IMR-90 (cell line): ENCODE results near the gene OR51S1. TPM values are rescaled to one million over a fixed set of nuclear protein-coding genes. Genes with fewer than 3 reads are reported as not detected.

Experiments
- ATAC-seq: fragments of 200-7000 bp; cut with Tn5 transposase; 2 replicates; pipeline ENCODE4 v1.9.1; 2020; ENCODE audit warnings: low read depth, mild to moderate bottlenecking, moderate library complexity
- BruUV-seq: library from RNA; stranded (reverse); fragments of 400-500 nt; replicated peaks from 2 replicates; lab custom pipeline; 2021; lab: Mats Ljungman, UMichigan
- CTCF ChIA-PET: fragments of 300-600 bp; formaldehyde crosslinking; extraction: SDS; loops from one replicate; lab custom pipeline; 2021; ENCODE audit warnings: antibody characterized with exemption; lab: Yijun Ruan, JAX
- POLR2A ChIA-PET: fragments of 300-600 bp; sonication (Branson Sonifier 250); formaldehyde crosslinking; loops from one replicate; lab custom pipeline; 2022; ENCODE audit warnings: antibody characterized with exemption; ENCODE audit not compliant: unreplicated experiment; lab: Charles Lee
- DNase-seq: peaks from one replicate; pipeline ENCODE4 v3.0.0; 2013
- H2AFZ ChIP-seq: replicated peaks from 2 replicates; pipeline ENCODE3; 2013; ENCODE audit warnings: low read length, mild to moderate bottlenecking; ENCODE audit not compliant: poor library complexity
- H2AK5ac ChIP-seq: 2 replicates; pipeline ENCODE4 v1.6.1; 2013; ENCODE audit warnings: low read depth, low read length, inconsistent platforms
- H2AK9ac ChIP-seq: replicated peaks from 2 replicates; pipeline ENCODE3; 2013; ENCODE audit warnings: mild to moderate bottlenecking, low read depth, low read length, moderate library complexity; ENCODE audit not compliant: poor library complexity
- H2BK120ac ChIP-seq: 2 replicates; pipeline ENCODE4 v1.6.1; 2013; ENCODE audit warnings: low read depth, low read length, inconsistent platforms
- H2BK15ac ChIP-seq: 3 replicates; pipeline ENCODE4 v1.6.1; 2013; ENCODE audit warnings: low read depth, low read length, inconsistent platforms
- H2BK20ac ChIP-seq: 2 replicates; pipeline ENCODE4 v1.6.1; 2013; ENCODE audit warnings: low read depth, mild to moderate bottlenecking, inconsistent platforms, low read length, moderate library complexity
- H2BK5ac ChIP-seq: 2 replicates; pipeline ENCODE4 v1.6.1; 2013; ENCODE audit warnings: mild to moderate bottlenecking, low read depth, low read length, inconsistent platforms; ENCODE audit not compliant: poor library complexity, severe bottlenecking
- H3K14ac ChIP-seq: replicated peaks from 2 replicates; pipeline ENCODE4 v1.6.1; 2013; ENCODE audit warnings: low read depth, low read length, inconsistent platforms
- H3K18ac ChIP-seq: 2 replicates; pipeline ENCODE4 v1.6.1; 2013; ENCODE audit warnings: low read depth, low read length, control low read depth
- H3K23ac ChIP-seq: 2 replicates; pipeline ENCODE4 v1.6.1; 2013; ENCODE audit warnings: low read depth, low read length, inconsistent platforms
- H3K27ac ChIP-seq: 2 replicates; pipeline ENCODE4 v1.5.1; 2013; ENCODE audit warnings: mild to moderate bottlenecking, control low read depth, low read length; ENCODE audit not compliant: insufficient read depth
- H3K27me3 ChIP-seq: 2 replicates; pipeline ENCODE4 v1.6.1; 2013; ENCODE audit warnings: low read length; ENCODE audit not compliant: control insufficient read depth, insufficient read depth
- H3K36me3 ChIP-seq: 2 replicates; pipeline ENCODE4 v1.6.1; 2013; ENCODE audit warnings: low read length, mixed read lengths; ENCODE audit not compliant: control insufficient read depth, insufficient read depth
- H3K4ac ChIP-seq: 2 replicates; pipeline ENCODE4 v1.6.1; 2013; ENCODE audit warnings: low read depth, low read length, inconsistent platforms
- H3K4me1 ChIP-seq: 2 replicates; pipeline ENCODE4 v1.6.1; 2013; ENCODE audit warnings: low read length, mixed read lengths; ENCODE audit not compliant: control insufficient read depth, insufficient read depth
- H3K4me2 ChIP-seq: 2 replicates; pipeline ENCODE4 v1.6.1; 2013; ENCODE audit warnings: low read depth, mild to moderate bottlenecking, control low read depth, low read length, moderate library complexity
- H3K4me3 ChIP-seq: 2 replicates; pipeline ENCODE4 v1.5.1; 2013; ENCODE audit warnings: low read depth, mild to moderate bottlenecking, control low read depth, low read length, moderate library complexity; ENCODE audit not compliant: insufficient read depth
- H3K56ac ChIP-seq: 2 replicates; pipeline ENCODE4 v1.6.1; 2013; ENCODE audit warnings: low read length, inconsistent platforms; ENCODE audit not compliant: insufficient read depth; ENCODE audit errors: extremely low read depth
- H3K79me1 ChIP-seq, 2 experiments: 2 replicates each; pipeline ENCODE4 v1.6.1; 2013; ENCODE audit warnings: low read length in 2 of 2, inconsistent platforms in 1 of 2, low read depth in 1 of 2
- H3K9ac ChIP-seq: 2 replicates; pipeline ENCODE4 v1.6.1; 2013; ENCODE audit warnings: low read depth, low read length, control low read depth
- H3K9me1 ChIP-seq: 2 replicates; pipeline ENCODE4 v1.6.1; 2013; ENCODE audit warnings: low read length, inconsistent platforms; ENCODE audit not compliant: insufficient read depth
- H3K9me3 ChIP-seq: 2 replicates; pipeline ENCODE4 v1.6.1; 2013; ENCODE audit warnings: low read length; ENCODE audit not compliant: control insufficient read depth, insufficient read depth
- H4K20me1 ChIP-seq: 2 replicates; pipeline ENCODE4 v1.6.1; 2013; ENCODE audit warnings: low read length, inconsistent platforms; ENCODE audit not compliant: insufficient read depth
- H4K5ac ChIP-seq: 2 replicates; pipeline ENCODE4 v1.6.1; 2013; ENCODE audit warnings: mild to moderate bottlenecking, low read depth, low read length, control low read depth
- H4K8ac ChIP-seq, 2 experiments: 2 replicates each; pipeline ENCODE4 v1.6.1; 2013; ENCODE audit warnings: low read depth in 2 of 2, low read length in 2 of 2, control low read depth in 1 of 2, inconsistent platforms in 1 of 2
- H4K91ac ChIP-seq: 2 replicates; pipeline ENCODE4 v1.6.1; 2013; ENCODE audit warnings: low read depth, low read length, inconsistent platforms; ENCODE audit not compliant: insufficient read depth
- ELK1 ChIP-seq: fragments of 150-350 bp; IDR thresholded peaks from 2 replicates; pipeline ENCODE4 v1.6.1; 2016; ENCODE audit warnings: low read depth, mild to moderate bottlenecking, low read length, moderate library complexity, borderline replicate concordance
- MAZ ChIP-seq: IDR thresholded peaks from 2 replicates; pipeline ENCODE4 v1.6.1; 2012; ENCODE audit warnings: low read depth, mild to moderate bottlenecking, low read length, improper control_type of control experiment, moderate library complexity, borderline replicate concordance
- MXI1 ChIP-seq: IDR thresholded peaks from 2 replicates; pipeline ENCODE4 v1.6.1; 2012; ENCODE audit warnings: low read depth, mild to moderate bottlenecking, low read length, moderate library complexity, borderline replicate concordance
- NFE2L2 ChIP-seq: fragments of 150-350 bp; IDR thresholded peaks from 2 replicates; pipeline ENCODE4 v1.6.1; 2016; ENCODE audit warnings: low read depth, mild to moderate bottlenecking, low read length
- RCOR1 ChIP-seq: IDR thresholded peaks from 2 replicates; pipeline ENCODE4 v1.6.1; 2012; ENCODE audit warnings: mild to moderate bottlenecking, low read length, improper control_type of control experiment; ENCODE audit not compliant: insufficient replicate concordance
- WGBS, 2 experiments: methylation state at CpG; one replicate each; pipeline versions ENCODE4 v1.1.5 to v1.1.7; 2013; ENCODE audit warnings: missing lambda C conversion rate in 2 of 2; ENCODE audit not compliant: insufficient read length in 1 of 2; ENCODE audit errors: extremely low coverage in 2 of 2; 5-methylcytosine and 5-hydroxymethylcytosine counted together
- dilution Hi-C: fragments of 300-500 bp; cut with HindIII; formaldehyde crosslinking; loops from one replicate; pipeline ENCODE4 v1.14.3; 2018; ENCODE audit warnings: low sequenced_read_pairs; ENCODE audit not compliant: unreplicated experiment
- in situ Hi-C: fragments of 300-500 bp; cut with MboI; formaldehyde crosslinking; loops from 3 replicates; pipeline ENCODE4 v1.14.3; 2019; ENCODE audit warnings: low sequenced_read_pairs, inconsistent platforms, mixed read lengths
- intact Hi-C: fragments of 100-400 bp; cut with micrococcal nuclease; formaldehyde crosslinking; loops from 2 replicates; pipeline ENCODE4 v1.10.0; 2022
- polyA plus RNA-seq, 3 experiments: library from polyadenylated mRNA; depleted of rRNA; stranded (reverse); fragments of >200 nt; gene quantifications; 2 replicates each; pipeline ENCODE4 v1.2.3, GENCODE V29; 2012; ENCODE audit warnings: low replicate concordance in 1 of 3
- total RNA-seq: library from RNA; depleted of rRNA; stranded (reverse); fragments of >200 nt; gene quantifications from 2 replicates; pipeline ENCODE4 v1.2.3, GENCODE V29; 2012

Gene OR51S1
- total and polyA plus RNA-seq, 2 of the 4 experiments (the other 2 are of a cell fraction), result not detected

- Histone ChIP-seq H3K14ac (no peak within 1 kb of the TSS), H3K4ac (no peak within 1 kb of the TSS), H3K56ac (no peak within 1 kb of the TSS), H3K4me2 (no peak within 1 kb of the TSS), H4K20me1 (no peaks in the 10 kb centered on the region), H3K18ac (no peak within 1 kb of the TSS), H4K5ac (no peak within 1 kb of the TSS), H2BK15ac (no peak within 1 kb of the TSS), H3K4me3 (no peak within 1 kb of the TSS), H2AK5ac (no peak within 1 kb of the TSS), H2BK5ac (no peak within 1 kb of the TSS), H3K9me1 (no peaks in the 10 kb centered on the region; the same call in 1 of the 2 replicates), H3K79me1 (no peaks in the 10 kb centered on the region), H2AK9ac (no peak within 1 kb of the TSS), H3K9me3 (no peaks in the 10 kb centered on the region), H2AFZ (peak within 1 kb of the TSS; percentile 44), H4K91ac (no peak within 1 kb of the TSS), H3K27ac (no peak within 1 kb of the TSS), H3K23ac (no peak within 1 kb of the TSS), H2BK120ac (no peak within 1 kb of the TSS), H2BK20ac (no peak within 1 kb of the TSS), H3K4me1 (no peaks in the 10 kb centered on the region), H3K27me3 (no peaks in the 10 kb centered on the region; the same call in 1 of the 2 replicates), H4K8ac (no peak within 1 kb of the TSS), H3K9ac (no peak within 1 kb of the TSS), H3K36me3 (no peaks in the 10 kb centered on the region)
- DNase-seq (no peak), ATAC-seq (no peak)
- POLR2A ChIA-PET, result no interaction called here
- no CpG with 5 or more reads among the region's 1 CpG for WGBS, 2 experiments
- no peak for TF ChIP-seq MAZ
- TF ChIP-seq MXI1, result no peak
- no peak for TF ChIP-seq ELK1
- no peak for TF ChIP-seq NFE2L2
- no peak for TF ChIP-seq RCOR1
- in situ Hi-C loops (loop anchor here (5.0 kb wide), 1 partner anchor 184 kb away; the partner anchor contains the start of gene OR51D1), dilution Hi-C loops (no loop called here), intact Hi-C loops (loop anchor here (10.0 kb wide), 1 partner anchor 184 kb away; no protein-coding TSS in a partner anchor)
- no TSS peak for BruUV-seq
- CTCF ChIA-PET, result no interaction called here
Measured at GRCh38 chr11:4821021-4821420, 28.0 kb downstream of the OR51S1 start, which contains the start of gene OR51F2. OR51F2 (plus strand) TSS chr11:4821321; CDS start chr11:4821422, 101 bp downstream.
